Measurements from ENCODE around the gene SETD3. TPM values are rescaled to one million over a fixed set of nuclear protein-coding genes. Genes with fewer than 3 reads are reported as not detected.
A peak's percentile ranks its signal among the peaks of the same experiment; 100 is the strongest.
"Not testable (repeated sequence)": the region's sequence is repeated elsewhere in the genome, so short reads cannot be mapped to it uniquely, and the experiment has no call there.

SETD3 gene
- total and polyA plus RNA-seq, 2 donors (not counting 1 experiment from before 2014, with no cell fraction given): 30.9 to 38.3 TPM

GRCh38 chr14:99350751-99351150 is 129.9 kb downstream of the SETD3 start:
- H4K20me1 ChIP-seq (ENCODE audit: control insufficient read depth, extremely low read depth, insufficient read depth, low read length): no peaks in the 10 kb centered on the region
- H3K27ac ChIP-seq (ENCODE audit: insufficient read depth, low read length): no peak overlapping the region
- H3K79me2 ChIP-seq (ENCODE audit: control insufficient read depth, insufficient read depth, low read length): no peaks in the 10 kb centered on the region
- no peak overlapping the region for H3K9ac ChIP-seq (ENCODE audit: insufficient read depth, low read length)
- H3K27me3 ChIP-seq (ENCODE audit: control insufficient read depth, insufficient read depth, low read length): no peaks in the 10 kb centered on the region
- DNase-seq (ENCODE audit: low read depth in 2 of 2): no peak
- TF ChIP-seq CTCF (conservative IDR thresholded peaks at IDR 0.05 in 1 of 2, IDR thresholded peaks at IDR 0.05 in 1 of 2; ENCODE audit: low read depth in 1 of 2, low read length in 2 of 2) (no peak), EZH2 (IDR thresholded peaks at IDR 0.05; ENCODE audit: low read length, missing control alignments) (no peak)
- H2AFZ ChIP-seq (ENCODE audit: low read length): no peak overlapping the region
- H3K4me2 ChIP-seq (ENCODE audit: extremely low read depth, insufficient read depth, low read length): no peak overlapping the region
- H3K4me3 ChIP-seq (replicated peaks in 1 of 4; ENCODE audit: control extremely low read depth in 1 of 4, insufficient read depth in 1 of 4, low read depth in 3 of 4, low read length in 4 of 4): no peak overlapping the region
- H3K36me3 ChIP-seq (ENCODE audit: control insufficient read depth, insufficient read depth, low read length): no peaks in the 10 kb centered on the region
- H3K9me3 ChIP-seq (ENCODE audit: control insufficient read depth, insufficient read depth, low read depth, low read length): no peaks in the 10 kb centered on the region
- no peaks in the 10 kb centered on the region for H3K4me1 ChIP-seq (ENCODE audit: control insufficient read depth, extremely low read depth, insufficient read depth, low read length)

GRCh38 chr14:99349721-99350495 is 130.8 kb downstream of the SETD3 start:
- no peak overlapping the region for H2AFZ ChIP-seq (ENCODE audit: low read length)
- H3K4me2 ChIP-seq (ENCODE audit: extremely low read depth, insufficient read depth, low read length): no peak overlapping the region
- H3K9ac ChIP-seq (ENCODE audit: insufficient read depth, low read length): no peak overlapping the region
- no peaks in the 10 kb centered on the region for H3K36me3 ChIP-seq (ENCODE audit: control insufficient read depth, insufficient read depth, low read length)
- H3K79me2 ChIP-seq (ENCODE audit: control insufficient read depth, insufficient read depth, low read length): no peaks in the 10 kb centered on the region
- H3K27me3 ChIP-seq (ENCODE audit: control insufficient read depth, insufficient read depth, low read length): no peaks in the 10 kb centered on the region
- H3K4me3 ChIP-seq (replicated peaks in 1 of 4; ENCODE audit: control extremely low read depth in 1 of 4, insufficient read depth in 1 of 4, low read depth in 3 of 4, low read length in 4 of 4): no peak overlapping the region
- H3K27ac ChIP-seq (ENCODE audit: insufficient read depth, low read length): no peak overlapping the region
- H3K9me3 ChIP-seq (ENCODE audit: control insufficient read depth, insufficient read depth, low read depth, low read length): no peaks in the 10 kb centered on the region
- TF ChIP-seq EZH2 (IDR thresholded peaks at IDR 0.05; ENCODE audit: low read length, missing control alignments) (no peak), CTCF (conservative IDR thresholded peaks at IDR 0.05 in 1 of 2, IDR thresholded peaks at IDR 0.05 in 1 of 2; ENCODE audit: low read depth in 1 of 2, low read length in 2 of 2) (no peak)
- no peaks in the 10 kb centered on the region for H4K20me1 ChIP-seq (ENCODE audit: control insufficient read depth, extremely low read depth, insufficient read depth, low read length)
- H3K4me1 ChIP-seq (ENCODE audit: control insufficient read depth, extremely low read depth, insufficient read depth, low read length): no peaks in the 10 kb centered on the region
- DNase-seq (ENCODE audit: low read depth in 2 of 2): no peak

GRCh38 chr14:99348816-99349614 is 131.6 kb downstream of the SETD3 start:
- H3K4me2 ChIP-seq (ENCODE audit: extremely low read depth, insufficient read depth, low read length): no peak overlapping the region
- no peaks in the 10 kb centered on the region for H3K36me3 ChIP-seq (ENCODE audit: control insufficient read depth, insufficient read depth, low read length)
- no peak overlapping the region for H3K9ac ChIP-seq (ENCODE audit: insufficient read depth, low read length)
- H3K4me1 ChIP-seq (ENCODE audit: control insufficient read depth, extremely low read depth, insufficient read depth, low read length): no peaks in the 10 kb centered on the region
- no peaks in the 10 kb centered on the region for H3K27me3 ChIP-seq (ENCODE audit: control insufficient read depth, insufficient read depth, low read length)
- H3K27ac ChIP-seq (ENCODE audit: insufficient read depth, low read length): no peak overlapping the region
- H3K9me3 ChIP-seq (ENCODE audit: control insufficient read depth, insufficient read depth, low read depth, low read length): no peaks in the 10 kb centered on the region
- no peak overlapping the region for H2AFZ ChIP-seq (ENCODE audit: low read length)
- H3K79me2 ChIP-seq (ENCODE audit: control insufficient read depth, insufficient read depth, low read length): no peaks in the 10 kb centered on the region
- H3K4me3 ChIP-seq (replicated peaks in 1 of 4; ENCODE audit: control extremely low read depth in 1 of 4, insufficient read depth in 1 of 4, low read depth in 3 of 4, low read length in 4 of 4): no peak overlapping the region
- no peaks in the 10 kb centered on the region for H4K20me1 ChIP-seq (ENCODE audit: control insufficient read depth, extremely low read depth, insufficient read depth, low read length)
- DNase-seq (ENCODE audit: low read depth in 2 of 2): peak in 1 of 2 donors; percentile 7
- TF ChIP-seq CTCF (conservative IDR thresholded peaks at IDR 0.05 in 1 of 2, IDR thresholded peaks at IDR 0.05 in 1 of 2; ENCODE audit: low read depth in 1 of 2, low read length in 2 of 2) (no peak), EZH2 (IDR thresholded peaks at IDR 0.05; ENCODE audit: low read length, missing control alignments) (no peak)

GRCh38 chr14:99348231-99348630 is 132.4 kb downstream of the SETD3 start:
- H3K4me3 ChIP-seq (replicated peaks in 1 of 4; ENCODE audit: control extremely low read depth in 1 of 4, insufficient read depth in 1 of 4, low read depth in 3 of 4, low read length in 4 of 4); H3K27ac ChIP-seq (ENCODE audit: insufficient read depth, low read length); H3K79me2 ChIP-seq (ENCODE audit: control insufficient read depth, insufficient read depth, low read length); H2AFZ ChIP-seq (ENCODE audit: low read length); H3K4me1 ChIP-seq (ENCODE audit: control insufficient read depth, extremely low read depth, insufficient read depth, low read length); H3K4me2 ChIP-seq (ENCODE audit: extremely low read depth, insufficient read depth, low read length); H4K20me1 ChIP-seq (ENCODE audit: control insufficient read depth, extremely low read depth, insufficient read depth, low read length); DNase-seq (ENCODE audit: low read depth in 2 of 2); H3K9ac ChIP-seq (ENCODE audit: insufficient read depth, low read length); H3K27me3 ChIP-seq (ENCODE audit: control insufficient read depth, insufficient read depth, low read length); H3K9me3 ChIP-seq (ENCODE audit: control insufficient read depth, insufficient read depth, low read depth, low read length); H3K36me3 ChIP-seq (ENCODE audit: control insufficient read depth, insufficient read depth, low read length): not testable (repeated sequence)
